ENCODE results near the gene NRXN3.

NRXN3 gene

DNA sequence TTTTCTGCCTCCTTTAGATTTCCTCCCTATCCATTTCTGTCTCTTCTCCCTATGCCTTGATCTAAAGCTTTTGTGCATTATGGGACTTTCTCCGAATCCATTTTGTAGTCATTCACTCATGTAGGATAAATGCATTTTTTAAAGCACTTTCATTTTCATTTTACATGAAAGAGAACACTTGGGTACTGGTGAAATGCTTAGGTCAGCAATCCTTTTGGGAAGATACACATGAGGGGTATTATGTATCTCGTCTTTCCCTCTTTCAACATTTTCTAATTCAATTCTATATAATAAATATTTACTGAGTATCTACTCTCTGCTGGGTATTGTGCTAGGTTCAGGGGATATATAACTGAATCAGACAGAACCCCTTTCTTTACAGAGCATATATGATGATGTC, 577.6 kb downstream of the NRXN3 start:
- no peak for DNase-seq

DNA sequence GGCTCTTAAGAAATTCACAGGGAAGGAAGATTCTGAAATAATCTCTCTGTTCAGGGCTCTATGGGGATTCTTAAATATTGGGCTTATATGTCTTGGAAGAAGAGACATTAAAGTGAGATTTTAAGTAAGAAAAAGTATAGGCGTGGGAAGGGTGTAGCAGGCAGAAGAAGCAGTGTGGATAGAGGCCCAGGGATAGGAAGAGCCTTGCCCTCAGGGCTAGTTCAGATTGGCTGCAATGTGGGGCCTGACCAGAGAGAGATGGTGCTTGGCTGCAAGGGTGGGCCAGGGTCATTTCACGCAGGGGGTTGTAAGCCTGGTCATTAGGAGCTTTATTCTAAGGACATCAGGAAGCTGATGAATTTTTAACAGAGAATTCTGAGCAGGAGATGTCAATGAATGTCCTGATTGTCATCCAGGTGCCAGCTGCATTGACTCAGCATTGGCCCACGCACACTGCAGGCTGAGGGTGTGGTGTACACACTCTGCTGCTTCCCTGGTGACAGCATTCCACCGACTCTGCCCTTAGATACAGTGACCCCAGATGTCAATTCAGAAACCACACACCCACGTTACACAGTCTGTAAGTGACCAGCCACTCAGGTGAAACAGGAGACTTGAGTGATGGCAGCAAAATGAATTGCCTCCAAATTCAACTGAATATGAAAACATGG, 582.5 kb downstream of the NRXN3 start:
- no peak for DNase-seq

DNA sequence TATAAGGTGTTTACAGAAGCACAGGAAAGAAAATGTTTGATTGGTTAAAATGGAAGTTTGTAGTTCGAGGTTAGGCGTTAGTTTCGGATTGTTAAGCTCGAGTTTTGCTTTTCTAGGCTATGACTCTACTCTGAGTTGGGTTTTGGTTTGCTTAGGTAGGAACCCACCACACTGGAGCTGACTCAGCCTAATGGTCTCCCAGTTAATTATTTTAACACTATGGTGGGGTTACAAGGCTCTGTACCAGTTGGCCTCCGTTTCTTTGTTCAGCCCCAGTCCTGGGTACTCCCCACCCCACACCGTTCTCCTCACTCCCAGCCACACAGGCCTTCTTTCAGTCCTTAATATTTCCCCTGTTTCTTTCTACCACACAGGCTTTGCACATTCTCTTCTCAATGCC, 583.9 kb downstream of the NRXN3 start:
- DNase-seq = no peak

DNA sequence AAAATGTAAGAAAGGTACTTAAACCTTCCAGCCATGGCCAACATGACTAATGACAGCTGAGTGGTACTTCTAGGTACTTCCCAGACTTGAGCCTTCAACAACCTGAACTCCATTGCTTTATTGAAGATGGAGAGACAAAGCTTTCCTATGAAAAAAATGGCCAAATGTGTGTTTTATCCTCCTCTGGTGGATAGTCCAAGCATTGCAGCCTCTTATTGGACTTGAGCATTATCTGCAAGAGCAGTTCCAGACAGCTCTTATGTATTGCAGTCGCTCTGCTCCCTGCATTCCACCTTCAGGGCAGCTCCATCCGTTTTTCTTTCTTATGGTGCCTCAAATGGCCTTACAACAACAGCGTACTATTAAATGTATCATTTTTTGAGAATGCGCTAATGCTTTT, 588.2 kb downstream of the NRXN3 start:
- peak in 1 of 2 donors; percentile 2 for DNase-seq

DNA sequence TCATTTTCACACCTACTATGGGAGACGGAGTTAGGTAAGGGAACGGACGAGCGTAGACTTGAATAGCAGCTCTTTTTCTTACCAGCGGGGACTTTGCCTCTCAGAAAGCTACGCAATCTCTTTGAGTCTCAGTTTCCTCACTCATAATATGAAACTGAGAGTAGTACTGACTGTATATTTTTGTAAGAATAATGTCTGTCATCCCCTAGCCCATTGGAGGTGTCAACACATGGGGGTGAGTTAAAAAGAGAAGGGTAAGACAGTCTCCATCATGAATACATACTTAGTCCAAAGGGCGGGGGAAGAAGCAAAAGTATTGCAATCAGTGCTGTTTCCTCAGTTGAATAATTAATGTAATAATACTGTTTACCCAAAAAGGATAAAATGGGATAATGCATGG, 592.2 kb downstream of the NRXN3 start:
- DNase-seq = no peak

DNA sequence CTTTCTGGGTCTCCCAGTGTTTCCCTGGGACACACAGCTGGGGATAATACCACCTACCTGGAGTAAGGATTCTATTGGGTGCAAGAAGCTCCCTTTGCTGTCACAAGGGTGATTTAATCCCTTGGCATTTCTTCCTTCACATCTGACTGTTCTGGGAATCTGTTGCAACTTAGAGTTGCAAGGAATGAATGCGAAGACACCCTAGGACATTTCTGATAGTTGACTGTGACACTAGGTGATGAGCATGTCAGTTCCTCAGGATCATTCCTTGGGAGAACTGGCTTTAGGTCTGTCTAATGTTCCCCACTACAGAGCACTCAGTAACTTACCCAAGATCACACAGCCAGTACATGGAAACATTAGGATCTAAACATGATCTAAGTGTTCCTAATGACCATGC, 593.6 kb downstream of the NRXN3 start:
- DNase-seq = no peak

DNA sequence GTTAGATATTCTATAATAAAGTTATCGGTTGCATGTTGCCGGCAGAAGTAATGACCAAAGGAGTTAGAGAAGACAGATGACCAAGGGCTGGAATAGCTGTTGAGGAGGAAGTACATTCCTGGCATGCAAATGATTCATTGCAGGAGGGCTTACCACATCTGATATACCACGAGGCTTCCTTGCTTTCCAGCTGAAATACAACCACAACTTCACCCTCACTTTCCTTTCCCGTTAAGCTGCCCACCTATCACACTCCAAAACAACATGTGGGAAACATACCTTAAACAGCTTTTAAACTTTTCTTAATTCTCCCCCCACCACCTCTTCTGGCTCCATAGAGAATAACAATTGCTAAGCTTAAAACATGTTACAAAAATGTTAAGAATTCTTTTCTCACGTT, 594.1 kb downstream of the NRXN3 start:
- no peak for DNase-seq

DNA sequence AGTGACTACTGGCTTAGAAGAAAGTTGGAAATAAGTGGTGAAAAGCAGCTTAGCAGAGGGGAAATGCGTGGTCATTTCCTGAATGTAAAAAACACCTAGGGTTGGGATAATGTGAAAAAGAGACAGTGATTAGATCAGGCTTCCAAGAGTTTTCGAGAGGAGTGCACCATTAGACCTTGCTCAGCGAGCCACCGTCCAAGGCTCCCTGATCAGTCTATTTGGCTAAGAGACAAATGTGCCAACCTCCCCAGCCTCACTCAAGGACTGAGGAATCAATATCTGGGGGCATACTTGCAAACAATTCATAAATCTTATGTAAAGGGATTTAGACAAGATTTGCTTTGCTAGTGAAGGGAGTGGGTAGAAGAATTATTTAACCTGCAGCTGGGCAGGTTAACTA, 594.5 kb downstream of the NRXN3 start:
- no peak for DNase-seq

DNA sequence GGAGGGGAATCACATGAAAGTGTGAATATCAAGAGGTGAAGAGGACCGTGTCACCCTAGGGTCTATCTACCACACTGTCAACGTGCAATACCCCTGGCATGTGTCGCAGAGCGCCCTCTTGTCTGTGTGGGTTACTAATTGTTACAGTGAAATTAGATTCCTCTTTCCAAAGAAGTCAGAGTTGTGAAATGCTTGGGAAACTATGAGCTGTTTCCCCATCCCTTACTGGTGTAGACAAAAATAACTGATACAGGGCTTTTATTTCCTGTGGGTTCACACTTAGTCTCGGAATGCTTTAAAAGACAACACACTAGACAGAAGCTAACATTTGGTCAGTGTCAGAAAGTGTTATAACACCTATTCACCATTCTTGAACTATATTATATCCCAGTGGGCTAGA, 597.3 kb downstream of the NRXN3 start:
- DNase-seq = no peak

DNA sequence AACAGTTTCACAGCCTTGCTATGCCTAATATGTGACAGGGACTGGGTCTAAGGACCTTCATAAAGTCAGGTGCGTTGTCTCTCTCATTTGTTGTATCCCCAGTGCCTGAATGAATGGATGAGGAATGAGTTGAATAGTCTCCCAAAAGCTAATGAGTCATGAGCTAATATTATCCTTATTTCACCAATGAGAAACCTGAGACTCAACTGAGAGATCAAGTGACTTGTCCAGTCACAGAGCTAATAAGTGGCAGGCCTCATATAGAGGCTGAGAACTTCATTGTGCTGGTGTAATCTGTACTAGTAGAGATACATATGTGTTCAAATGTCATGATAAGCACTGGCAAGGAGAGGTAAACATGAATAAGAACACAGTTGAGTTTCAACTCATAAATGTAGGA, 612.4 kb downstream of the NRXN3 start:
- DNase-seq = no peak

DNA sequence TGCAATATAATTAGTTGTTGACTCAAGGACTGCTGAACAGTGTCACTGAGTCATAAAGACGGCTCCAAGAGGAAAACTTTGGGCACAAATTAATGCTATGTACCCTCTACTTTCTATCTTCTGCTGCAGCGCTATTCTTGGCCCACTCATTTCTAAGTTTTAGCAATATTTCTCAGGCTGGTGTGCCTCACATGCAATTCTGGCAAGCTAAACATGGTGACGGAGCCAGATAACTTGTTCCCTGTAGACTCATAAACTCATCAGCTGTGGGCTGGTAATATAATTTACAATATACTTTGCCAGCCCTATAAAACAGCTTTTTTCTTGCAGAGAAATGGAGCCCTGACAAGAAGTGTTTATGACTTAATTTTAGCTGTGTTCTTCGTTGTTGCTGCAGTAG, 615.1 kb downstream of the NRXN3 start:
- no peak for DNase-seq

DNA sequence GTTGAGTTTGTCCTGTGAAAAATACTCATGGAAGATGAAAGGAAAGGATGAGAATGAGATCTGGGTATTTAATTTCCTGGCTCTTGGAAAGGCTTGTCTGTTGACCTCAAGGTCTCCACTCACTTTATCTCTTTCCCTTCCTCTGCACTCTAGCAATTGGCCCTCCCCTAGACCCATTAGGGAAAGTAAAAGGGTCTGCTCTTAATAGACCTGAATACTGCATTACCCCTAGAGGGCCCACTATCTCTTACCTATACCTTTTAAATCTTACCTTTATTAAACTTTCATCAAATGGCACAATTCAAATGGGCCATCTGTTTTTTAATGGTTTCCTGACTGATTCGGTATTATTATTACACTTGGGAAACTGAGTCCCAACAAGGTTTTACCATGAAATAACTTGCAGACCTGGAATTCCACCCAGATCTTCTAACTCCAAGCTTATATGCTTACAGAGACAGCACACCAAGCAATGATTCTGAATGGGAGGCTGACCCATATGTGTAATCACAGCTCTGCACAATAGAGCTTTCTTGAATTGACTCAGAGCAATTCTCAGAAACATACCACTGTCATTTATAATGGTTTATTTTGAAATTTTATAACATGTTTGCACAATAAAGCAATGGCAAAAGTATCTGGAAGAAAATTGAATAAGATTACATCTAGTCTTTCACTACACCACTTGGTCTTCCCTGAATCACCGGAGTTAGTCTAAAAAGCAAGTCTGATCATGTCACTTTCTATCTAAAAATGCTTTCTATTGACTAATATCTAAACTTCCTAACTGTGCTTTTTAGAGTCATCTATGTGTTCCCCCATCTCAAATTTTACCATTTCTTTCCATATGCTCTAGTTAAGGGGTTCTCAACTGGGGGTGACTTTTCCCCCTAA, 618.5 kb downstream of the NRXN3 start:
- no peak for DNase-seq

DNA sequence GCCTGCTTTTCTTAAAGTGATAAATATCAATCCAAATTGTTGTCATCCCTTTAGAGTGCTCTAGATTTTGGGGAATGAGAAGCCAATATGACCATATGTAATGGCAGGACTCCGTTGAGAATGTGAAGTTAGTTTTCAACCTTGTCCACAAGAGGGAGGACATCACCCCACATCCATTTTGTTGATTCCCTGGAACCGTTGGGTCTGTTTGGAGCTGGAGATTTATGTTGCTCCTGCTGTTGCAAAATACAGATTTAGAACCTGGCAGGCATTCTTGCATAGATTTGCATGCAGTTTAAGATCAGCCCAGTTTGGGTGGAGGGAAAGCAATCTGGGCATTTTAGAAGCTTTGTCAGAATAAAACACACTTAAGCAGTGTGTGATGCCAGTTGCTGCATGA, 620.1 kb downstream of the NRXN3 start:
- no peak for DNase-seq

DNA sequence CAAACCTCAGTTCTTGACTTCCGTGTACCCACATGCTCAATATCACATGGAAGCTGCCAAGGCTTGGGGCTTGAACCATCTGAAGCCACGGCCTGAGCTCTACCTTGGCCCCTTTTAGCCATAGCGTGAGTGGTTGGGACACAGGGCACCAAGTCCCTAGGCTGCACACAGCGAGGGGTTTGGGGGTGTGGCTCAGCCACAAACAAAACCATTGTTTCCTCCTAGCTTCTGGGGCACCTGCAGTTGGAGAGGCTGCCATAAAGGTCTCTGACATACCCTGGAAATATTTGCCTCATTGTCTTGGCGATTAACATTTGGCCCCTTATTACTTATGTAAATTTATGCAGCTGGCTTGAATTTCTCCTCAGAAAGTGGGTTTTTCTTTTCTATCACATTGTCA, 628.6 kb downstream of the NRXN3 start:
- no peak for DNase-seq

DNA sequence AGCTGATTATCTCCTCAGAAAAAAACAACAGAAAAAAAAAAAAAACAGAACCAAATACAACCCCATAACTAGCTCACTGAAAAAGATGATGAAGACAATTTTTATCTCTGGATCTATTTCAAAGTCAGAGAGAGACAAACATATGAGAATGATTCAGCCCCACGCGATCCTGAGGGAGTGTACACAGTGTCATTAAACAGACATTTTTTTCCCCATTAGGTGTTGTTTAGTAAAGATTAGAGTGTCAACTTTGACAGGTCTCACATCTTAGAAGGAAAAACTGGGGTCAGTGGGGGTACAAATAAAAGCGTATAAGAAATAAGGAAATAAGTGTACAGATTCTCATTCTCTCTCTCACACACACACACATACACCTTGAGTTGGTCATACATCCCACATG, 635.4 kb downstream of the NRXN3 start:
- DNase-seq = no peak

DNA sequence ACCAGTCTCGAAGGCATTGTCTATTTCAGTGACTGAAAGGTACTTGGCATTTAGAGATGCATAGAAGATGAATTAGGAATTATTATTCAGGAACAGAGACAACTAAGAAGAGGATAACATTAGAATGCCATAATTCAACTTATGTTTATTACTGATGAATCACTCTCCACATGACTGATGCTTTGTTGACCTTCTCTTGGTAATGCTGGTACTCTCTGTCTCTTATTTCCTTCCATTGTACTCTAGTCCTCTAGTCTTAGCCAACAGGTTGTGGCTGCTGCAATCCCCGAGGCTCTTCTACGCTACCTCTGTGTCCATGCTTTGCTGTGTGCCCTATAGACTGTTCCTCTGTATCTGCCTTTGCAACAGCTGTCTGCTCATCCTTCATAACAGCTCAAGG, 652.9 kb downstream of the NRXN3 start:
- DNase-seq = no peak

DNA sequence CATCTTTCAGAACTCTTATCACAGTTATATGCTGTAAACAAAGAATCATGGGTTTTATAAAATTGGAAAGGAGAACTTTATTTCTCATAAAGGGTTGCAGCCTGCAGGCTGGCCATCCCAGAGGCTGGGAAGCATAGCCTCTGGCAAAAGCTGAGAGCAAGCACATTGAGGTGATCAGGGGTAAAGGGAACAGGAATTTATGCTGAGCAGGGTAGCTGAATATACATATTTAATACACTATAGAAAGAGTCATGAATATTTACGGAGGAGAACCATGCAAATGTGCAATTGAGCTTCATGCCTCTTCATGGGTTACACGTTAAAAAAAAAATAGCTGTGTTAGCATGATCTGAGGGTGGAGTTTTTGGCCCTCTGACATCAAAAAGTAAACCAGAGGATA, 653.3 kb downstream of the NRXN3 start:
- no peak for DNase-seq

DNA sequence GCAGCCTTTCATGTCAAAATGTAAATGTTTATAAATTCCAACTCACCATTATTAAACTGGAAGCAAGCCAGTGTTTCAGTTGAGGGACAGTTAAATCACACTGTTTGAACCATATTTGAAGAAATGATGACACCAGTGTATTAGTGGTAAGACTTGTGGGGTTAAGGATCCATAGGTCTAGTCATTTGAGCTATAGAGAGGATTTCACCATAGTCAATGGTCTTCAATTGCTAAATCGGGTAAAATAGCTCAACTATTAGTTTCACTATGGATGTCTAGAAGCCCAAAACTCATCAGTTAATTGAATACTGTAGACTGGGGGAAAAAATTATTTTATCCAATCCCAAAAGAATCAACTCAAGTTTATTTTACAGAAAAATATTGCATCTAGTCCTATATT, 659.1 kb downstream of the NRXN3 start:
- no peak for DNase-seq

DNA sequence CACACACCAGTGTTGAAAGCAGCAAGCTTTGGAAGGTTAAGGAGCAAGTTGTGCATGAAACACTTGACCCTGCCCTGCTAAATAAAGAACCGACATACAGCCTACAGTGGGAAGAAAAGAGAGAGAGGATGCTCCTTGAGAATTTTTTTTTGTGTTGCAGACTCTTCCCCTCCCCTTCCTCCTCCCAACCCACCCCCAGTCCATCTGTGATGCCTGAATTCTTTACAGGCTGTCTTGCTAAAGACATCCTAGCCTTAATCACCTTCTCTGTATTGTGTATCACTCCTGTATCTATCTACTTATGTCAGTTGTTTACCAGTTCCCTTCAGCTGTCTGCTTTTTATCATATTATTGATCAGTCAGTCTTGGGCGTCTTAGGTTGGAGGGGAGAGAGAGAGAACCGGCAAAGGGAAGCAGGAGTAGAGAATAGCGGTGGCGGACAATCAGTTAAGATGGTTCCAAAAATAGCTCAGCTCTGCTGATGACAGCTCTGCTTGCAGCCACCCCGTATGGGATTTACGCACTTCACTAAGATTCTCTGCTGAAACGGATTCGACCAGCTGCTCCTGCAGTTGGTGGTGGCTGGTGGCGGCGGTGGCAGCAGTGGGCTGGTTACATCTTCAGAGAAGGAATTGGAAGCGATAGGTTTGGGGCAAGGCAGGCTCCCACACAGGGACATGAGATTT, 664.7 kb downstream of the NRXN3 start:
- peak; percentile 7 to 43 for DNase-seq

DNA sequence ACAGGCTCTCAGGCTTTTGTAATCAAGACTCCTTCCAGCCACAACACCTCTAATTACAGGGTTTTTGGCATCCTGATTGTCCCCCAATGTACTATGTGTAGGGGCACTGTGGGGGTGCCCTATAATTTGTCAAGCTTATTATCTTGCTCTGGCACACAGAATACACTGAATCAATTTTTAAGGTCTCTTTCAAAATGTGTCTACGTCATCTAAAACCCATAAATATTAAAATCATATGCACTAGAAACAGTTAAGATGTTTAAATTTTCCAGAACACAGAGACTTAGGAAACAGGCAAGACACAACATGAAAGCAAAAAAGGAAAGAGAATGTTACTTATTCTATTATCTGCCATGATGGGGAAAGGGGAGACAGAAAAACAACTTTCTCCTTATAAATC, 665.7 kb downstream of the NRXN3 start:
- DNase-seq = no peak

DNA sequence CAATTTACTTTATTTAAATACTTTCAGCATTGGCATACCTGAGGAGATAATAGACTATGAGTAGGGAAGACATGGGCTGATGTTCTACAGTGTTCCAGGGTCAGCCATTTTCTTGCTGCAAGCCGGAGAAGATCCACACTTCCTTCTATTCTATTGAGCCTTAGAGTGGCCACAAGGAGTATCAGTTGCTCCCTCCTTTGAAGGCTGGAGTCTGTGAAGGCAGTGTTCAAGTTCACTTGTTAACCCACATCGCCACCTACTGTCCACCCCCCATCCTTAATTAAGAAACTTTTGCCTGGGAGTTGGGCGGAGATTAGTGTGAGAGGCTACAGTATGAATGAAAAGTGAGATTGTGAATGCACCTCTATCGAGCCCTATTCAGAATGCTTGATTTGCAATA, 666.6 kb downstream of the NRXN3 start:
- peak; percentile 53 to 66 for DNase-seq

DNA sequence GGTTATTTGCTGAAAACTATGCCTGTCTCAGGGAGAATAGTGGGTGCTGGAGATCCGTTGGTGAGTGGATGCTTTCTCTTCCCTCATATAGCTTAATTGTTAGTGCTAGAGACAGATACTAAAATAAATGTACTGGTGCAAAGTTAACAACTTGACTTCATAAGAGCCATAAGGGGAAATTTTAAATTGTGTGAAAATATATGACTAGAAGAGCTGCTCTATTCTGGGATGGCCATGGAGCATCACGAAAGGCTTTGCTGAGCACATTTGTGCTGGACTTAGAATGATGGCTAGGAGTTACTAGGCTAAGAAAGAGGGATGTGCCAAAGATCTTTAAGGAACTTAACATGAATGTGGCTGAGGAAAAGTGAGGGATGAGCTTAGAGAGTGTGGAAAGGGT, 668.8 kb downstream of the NRXN3 start:
- no peak for DNase-seq

DNA sequence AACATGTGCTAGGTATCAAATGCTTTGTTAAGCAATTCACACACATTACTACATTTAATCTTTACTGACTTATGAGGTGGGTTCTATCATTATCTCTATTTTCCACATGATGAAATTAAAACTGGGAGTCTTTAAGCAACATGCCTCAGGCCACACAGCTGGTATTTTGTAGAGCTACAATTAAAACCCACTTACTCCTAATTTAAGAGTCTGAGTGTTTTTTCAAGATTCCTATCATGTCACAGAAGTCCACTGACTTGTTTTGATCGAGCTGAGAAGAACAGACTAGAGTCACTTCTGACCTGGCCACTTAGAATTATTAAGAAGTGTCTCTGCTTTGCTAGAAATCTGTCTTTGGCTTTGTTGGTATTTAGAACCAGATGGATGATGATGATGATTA, 670.7 kb downstream of the NRXN3 start:
- DNase-seq = no peak

DNA sequence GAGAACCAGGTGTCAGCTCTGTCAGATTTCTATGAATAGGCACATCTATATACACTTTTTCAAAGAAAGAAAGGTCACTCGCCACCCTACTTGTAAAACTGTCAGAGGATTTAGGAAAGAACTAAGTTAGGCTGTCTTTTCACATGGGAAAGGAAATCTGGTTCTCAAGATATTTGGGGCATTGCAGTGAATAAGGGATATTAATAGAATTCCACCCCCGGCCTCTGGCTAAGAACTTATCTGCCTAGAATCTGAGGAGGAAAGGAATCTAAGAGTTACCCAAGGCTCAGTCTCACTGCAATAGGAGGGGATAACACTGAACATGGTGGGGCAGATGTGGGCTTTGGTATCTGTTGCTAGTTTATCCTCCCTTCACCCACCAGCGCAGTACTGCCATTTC, 677.6 kb downstream of the NRXN3 start:
- DNase-seq = no peak
